NCI-H1436 (cell line): ENCODE data around the gene CDKL2.

Experiments
- DNase-seq: peaks from one replicate; lab custom pipeline; 2025; lab: John Stamatoyannopoulos, UW

CDKL2 gene

GRCh38 chr4:75639124-75639695 is 8.9 kb upstream of the CDKL2 start:
- DNase-seq = no peak

GRCh38 chr4:75637827-75638226 is 7.5 kb upstream of the CDKL2 start:
- DNase-seq = no peak

GRCh38 chr4:75637176-75637575 is 6.8 kb upstream of the CDKL2 start:
- no peak for DNase-seq

- DNase-seq = no peak
Measured at GRCh38 chr4:75634951-75635350, 4.6 kb upstream of the CDKL2 start.

GRCh38 chr4:75634281-75634680 is 4.0 kb upstream of the CDKL2 start:
- DNase-seq = no peak

- no peak for DNase-seq
Measured at GRCh38 chr4:75633846-75634245, 3.5 kb upstream of the CDKL2 start.

GRCh38 chr4:75630937-75631329 is 605 bp upstream of the CDKL2 start:
- no peak for DNase-seq

- DNase-seq = no peak
Measured at GRCh38 chr4:75629239-75629638, 1.1 kb downstream of the CDKL2 start.

- no peak for DNase-seq
Measured at GRCh38 chr4:75623026-75623425, 7.3 kb downstream of the CDKL2 start.

GRCh38 chr4:75621715-75622114 is 8.6 kb downstream of the CDKL2 start:
- DNase-seq = no peak

GRCh38 chr4:75612306-75612705 is 18.0 kb downstream of the CDKL2 start:
- no peak for DNase-seq

GRCh38 chr4:75605928-75606327 is 24.4 kb downstream of the CDKL2 start:
- no peak for DNase-seq

- no peak for DNase-seq
Measured at GRCh38 chr4:75599647-75600046, 30.7 kb downstream of the CDKL2 start.

- no peak for DNase-seq
Measured at GRCh38 chr4:75598390-75598789, 31.9 kb downstream of the CDKL2 start.

- no peak for DNase-seq
Measured at GRCh38 chr4:75596061-75596460, 34.3 kb downstream of the CDKL2 start.

GRCh38 chr4:75593393-75593792 is 36.9 kb downstream of the CDKL2 start:
- no peak for DNase-seq

GRCh38 chr4:75584067-75584466 is 46.3 kb downstream of the CDKL2 start:
- DNase-seq = no peak

- no peak for DNase-seq
Measured at GRCh38 chr4:75567725-75568124, 62.6 kb downstream of the CDKL2 start.

GRCh38 chr4:75566911-75567310 is 63.4 kb downstream of the CDKL2 start:
- no peak for DNase-seq

GRCh38 chr4:75565481-75565880 is 64.8 kb downstream of the CDKL2 start:
- DNase-seq = no peak

GRCh38 chr4:75564023-75564422 is 66.3 kb downstream of the CDKL2 start:
- DNase-seq = no peak

GRCh38 chr4:75561789-75562188 is 68.5 kb downstream of the CDKL2 start:
- DNase-seq = no peak

- no peak for DNase-seq
Measured at GRCh38 chr4:75557696-75558095, 72.6 kb downstream of the CDKL2 start.

GRCh38 chr4:75555294-75556164 is 74.8 kb downstream of the CDKL2 start, which contains the start of gene ODAPH:
TSS of gene ODAPH (plus strand) at chr4:75556066. CDS start at chr4:75556083, 17 bp downstream.
- no peak for DNase-seq
